GM12892 (cell line): ENCODE measurements around the gene APIP.

Experiments
- POLR2A ChIP-seq: IDR thresholded peaks from 2 replicates; pipeline ENCODE4 v1.6.1; 2011; ENCODE audit warnings: low read depth, low read length, control low read depth
- POLR2AphosphoS5 ChIP-seq: IDR thresholded peaks from 2 replicates; pipeline ENCODE4 v1.6.1; 2011; ENCODE audit warnings: low read depth, low read length, control low read depth

DNA sequence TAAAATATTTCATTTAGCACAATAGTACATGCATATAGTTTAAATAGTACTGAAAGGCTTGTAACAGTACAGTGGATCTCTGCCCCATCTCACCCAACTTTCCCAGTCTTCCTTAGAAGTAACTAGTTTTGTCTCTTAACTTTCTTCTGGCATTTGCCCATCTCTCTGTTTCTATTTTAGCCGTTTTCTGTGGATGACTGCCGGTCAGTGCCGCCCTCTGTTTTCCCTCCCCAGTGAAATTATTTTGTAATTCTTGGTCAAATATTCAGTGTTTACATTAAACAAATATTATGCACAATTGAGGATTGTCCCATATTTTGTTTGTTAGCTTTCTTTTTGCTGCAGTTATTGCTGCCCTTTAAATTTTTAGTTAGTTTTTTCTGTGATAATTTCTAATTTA lies 8.5 kb upstream of the APIP start:
- no peak for TF ChIP-seq POLR2A
- no peak for TF ChIP-seq POLR2AphosphoS5
